Epithelial cell of proximal tubule (primary cell): ENCODE data around the gene KIAA1210. TPM values are rescaled to one million over a fixed set of nuclear protein-coding genes. Genes with fewer than 3 reads are reported as not detected.

Experiments
- DNase-seq: peaks from one replicate; pipeline ENCODE4 v3.0.0-alpha.2; 2011; ENCODE audit warnings: low read depth
- H3K4me3 ChIP-seq: 2 replicates; pipeline ENCODE4 v1.5.1; 2011; ENCODE audit warnings: low read depth, mild to moderate bottlenecking, low read length
- CTCF ChIP-seq: conservative IDR thresholded peaks from 2 replicates; pipeline ENCODE4 v1.5.1; 2012; ENCODE audit warnings: low read depth, mild to moderate bottlenecking, low read length
- total RNA-seq: library from RNA; depleted of rRNA; stranded (reverse); fragments of >200 nt; gene quantifications from 2 replicates; pipeline ENCODE4 v1.2.3, GENCODE V29; 2015

The KIAA1210 gene
- total RNA-seq, 1 donor from 2014 or later = not detected

GRCh38 chrX:119075270-119076025 is 52.2 kb downstream of the KIAA1210 start:
- H3K4me3 ChIP-seq = no peak overlapping the region
- DNase-seq = no peak
- TF ChIP-seq CTCF = no peak

- TF ChIP-seq CTCF = no peak
- DNase-seq = no peak
- H3K4me3 ChIP-seq = no peak overlapping the region
These were observed 53.7 kb downstream of the KIAA1210 start for GRCh38 chrX:119073911-119074310.

GRCh38 chrX:119073200-119073905 is 54.3 kb downstream of the KIAA1210 start:
- DNase-seq = no peak
- no peak overlapping the region for H3K4me3 ChIP-seq
- no peak for TF ChIP-seq CTCF

GRCh38 chrX:119072744-119073143 is 54.9 kb downstream of the KIAA1210 start, which contains the start of gene CT47C1:
TSS of gene CT47C1 (plus strand) at chrX:119072993. CDS start at chrX:119073226, 233 bp downstream.
- no peak for TF ChIP-seq CTCF
- no peak within 1 kb of the TSS for H3K4me3 ChIP-seq
- no peak for DNase-seq

- TF ChIP-seq CTCF = no peak
- H3K4me3 ChIP-seq = no peak overlapping the region
- DNase-seq = no peak
These were observed 56.2 kb downstream of the KIAA1210 start for GRCh38 chrX:119071381-119071780.

GRCh38 chrX:119069762-119070161 is 57.9 kb downstream of the KIAA1210 start:
- no peak overlapping the region for H3K4me3 ChIP-seq
- no peak for DNase-seq
- no peak for TF ChIP-seq CTCF
